Osteocyte (in vitro differentiated cells): Measurements from ENCODE around the gene VGLL4. TPM values are rescaled to one million over a fixed set of nuclear protein-coding genes. Genes with fewer than 3 reads are reported as not detected.

ENCODE experiments used
- DNase-seq: peaks from one replicate; pipeline ENCODE4 v3.0.0; 2021; ENCODE audit warnings: mixed read lengths; ENCODE audit not compliant: unreplicated experiment; ENCODE audit errors: extremely low spot score
- H3K27ac Mint-ChIP-seq: one replicate; pipeline ENCODE4 v1.8.0; 2021; ENCODE audit warnings: mild to moderate bottlenecking, mixed read lengths; ENCODE audit not compliant: unreplicated experiment
- H3K27me3 Mint-ChIP-seq: one replicate; pipeline ENCODE4 v1.8.0; 2021; ENCODE audit warnings: mixed read lengths; ENCODE audit not compliant: unreplicated experiment
- H3K36me3 Mint-ChIP-seq: one replicate; pipeline ENCODE4 v1.8.0; 2021; ENCODE audit warnings: mixed read lengths; ENCODE audit not compliant: unreplicated experiment
- H3K4me1 Mint-ChIP-seq: one replicate; pipeline ENCODE4 v1.8.0; 2021; ENCODE audit warnings: mixed read lengths; ENCODE audit not compliant: unreplicated experiment
- H3K4me3 Mint-ChIP-seq: one replicate; pipeline ENCODE4 v1.8.0; 2021; ENCODE audit warnings: mild to moderate bottlenecking, moderate library complexity, mixed read lengths; ENCODE audit not compliant: unreplicated experiment
- H3K9me3 Mint-ChIP-seq: one replicate; pipeline ENCODE4 v1.8.0; 2021; ENCODE audit warnings: mixed read lengths; ENCODE audit not compliant: unreplicated experiment
- total RNA-seq: library from RNA; stranded (reverse); gene quantifications from 2 replicates; pipeline ENCODE4 v1.2.1, GENCODE V29; 2021
- TF ChIP-seq, protein P1 (sequence below): fragments of 200-600 bp; sonication (generic); IDR thresholded peaks from 2 replicates; pipeline ENCODE4 v1.5.0; 2021; ENCODE audit warnings: antibody characterized with exemption, mild to moderate bottlenecking, moderate library complexity

VGLL4 gene
- total RNA-seq, 1 donor from 2014 or later = 139 TPM

GRCh38 chr3:11554236-11554610, 89.5 kb downstream of the VGLL4 start:
- H3K27ac Mint-ChIP-seq = peak overlapping the region; percentile 65
- DNase-seq = no peak
- H3K4me1 Mint-ChIP-seq = peaks cover 85% of the 10 kb centered on the region
- peaks cover 50% of the 10 kb centered on the region for H3K36me3 Mint-ChIP-seq
- H3K9me3 Mint-ChIP-seq = no peaks in the 10 kb centered on the region
- no peak overlapping the region for H3K4me3 Mint-ChIP-seq
- TF ChIP-seq, protein P1, sequence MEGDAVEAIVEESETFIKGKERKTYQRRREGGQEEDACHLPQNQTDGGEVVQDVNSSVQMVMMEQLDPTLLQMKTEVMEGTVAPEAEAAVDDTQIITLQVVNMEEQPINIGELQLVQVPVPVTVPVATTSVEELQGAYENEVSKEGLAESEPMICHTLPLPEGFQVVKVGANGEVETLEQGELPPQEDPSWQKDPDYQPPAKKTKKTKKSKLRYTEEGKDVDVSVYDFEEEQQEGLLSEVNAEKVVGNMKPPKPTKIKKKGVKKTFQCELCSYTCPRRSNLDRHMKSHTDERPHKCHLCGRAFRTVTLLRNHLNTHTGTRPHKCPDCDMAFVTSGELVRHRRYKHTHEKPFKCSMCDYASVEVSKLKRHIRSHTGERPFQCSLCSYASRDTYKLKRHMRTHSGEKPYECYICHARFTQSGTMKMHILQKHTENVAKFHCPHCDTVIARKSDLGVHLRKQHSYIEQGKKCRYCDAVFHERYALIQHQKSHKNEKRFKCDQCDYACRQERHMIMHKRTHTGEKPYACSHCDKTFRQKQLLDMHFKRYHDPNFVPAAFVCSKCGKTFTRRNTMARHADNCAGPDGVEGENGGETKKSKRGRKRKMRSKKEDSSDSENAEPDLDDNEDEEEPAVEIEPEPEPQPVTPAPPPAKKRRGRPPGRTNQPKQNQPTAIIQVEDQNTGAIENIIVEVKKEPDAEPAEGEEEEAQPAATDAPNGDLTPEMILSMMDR = no peak
- no peaks in the 10 kb centered on the region for H3K27me3 Mint-ChIP-seq

GRCh38 chr3:11553436-11554235, 90.1 kb downstream of the VGLL4 start:
- peak overlapping the region; percentile 65 for H3K27ac Mint-ChIP-seq
- no peak overlapping the region for H3K4me3 Mint-ChIP-seq
- no peaks in the 10 kb centered on the region for H3K27me3 Mint-ChIP-seq
- peaks cover 47% of the 10 kb centered on the region for H3K36me3 Mint-ChIP-seq
- TF ChIP-seq, protein P1 = no peak
- H3K9me3 Mint-ChIP-seq = no peaks in the 10 kb centered on the region
- no peak for DNase-seq
- peaks cover 87% of the 10 kb centered on the region for H3K4me1 Mint-ChIP-seq

GRCh38 chr3:11552289-11553264, 91.1 kb downstream of the VGLL4 start:
- peaks cover 42% of the 10 kb centered on the region for H3K36me3 Mint-ChIP-seq
- no peaks in the 10 kb centered on the region for H3K9me3 Mint-ChIP-seq
- no peak overlapping the region for H3K4me3 Mint-ChIP-seq
- no peak for DNase-seq
- TF ChIP-seq, protein P1 = no peak
- H3K4me1 Mint-ChIP-seq = peaks cover 80% of the 10 kb centered on the region
- H3K27ac Mint-ChIP-seq = peak overlapping the region; percentile 65
- no peaks in the 10 kb centered on the region for H3K27me3 Mint-ChIP-seq

GRCh38 chr3:11551036-11551435, 92.7 kb downstream of the VGLL4 start:
- no peak for DNase-seq
- H3K27me3 Mint-ChIP-seq = no peaks in the 10 kb centered on the region
- H3K27ac Mint-ChIP-seq = peak overlapping the region; percentile 55
- H3K9me3 Mint-ChIP-seq = no peaks in the 10 kb centered on the region
- peaks cover 31% of the 10 kb centered on the region for H3K36me3 Mint-ChIP-seq
- no peak overlapping the region for H3K4me3 Mint-ChIP-seq
- peaks cover 68% of the 10 kb centered on the region for H3K4me1 Mint-ChIP-seq
- TF ChIP-seq, protein P1 = no peak
